HepG2 (cell line): ENCODE data around the gene ACSM3. TPM values are rescaled to one million over a fixed set of nuclear protein-coding genes. Genes with fewer than 3 reads are reported as not detected.
A peak's percentile ranks its signal among the peaks of the same experiment; 100 is the strongest.

Experiments
- ARID2 ChIP-seq: sonication (generic); formaldehyde crosslinking; IDR thresholded peaks from 2 replicates; pipeline ENCODE4 v1.8.1; 2022; ENCODE audit warnings: mild to moderate bottlenecking, missing genetic modification reagents, borderline replicate concordance
- ATF2 ChIP-seq: sonication (generic); formaldehyde crosslinking; IDR thresholded peaks from 2 replicates; pipeline ENCODE4 v1.4.0; 2020; ENCODE audit warnings: missing genetic modification reagents
- CBFB ChIP-seq: sonication (generic); formaldehyde crosslinking; IDR thresholded peaks from 2 replicates; pipeline ENCODE4 v1.4.0; 2020; ENCODE audit warnings: missing genetic modification reagents
- DR1 ChIP-seq: sonication (generic); formaldehyde crosslinking; IDR thresholded peaks from 2 replicates; pipeline ENCODE4 v1.8.0; 2021; ENCODE audit warnings: mild to moderate bottlenecking, missing genetic modification reagents, inconsistent platforms
- FOSL1 ChIP-seq: sonication (generic); formaldehyde crosslinking; IDR thresholded peaks from 2 replicates; pipeline ENCODE4 v1.9.0; 2021; ENCODE audit warnings: missing genetic modification reagents, borderline replicate concordance
- GPN1 ChIP-seq: sonication (generic); formaldehyde crosslinking; IDR thresholded peaks from 2 replicates; pipeline ENCODE4 v1.5.1; 2020; ENCODE audit warnings: missing genetic modification reagents, borderline replicate concordance
- HOXA7 ChIP-seq: sonication (generic); formaldehyde crosslinking; IDR thresholded peaks from 2 replicates; pipeline ENCODE4 v1.8.1; 2022; ENCODE audit warnings: mild to moderate bottlenecking, missing genetic modification reagents, moderate library complexity
- IKZF5 ChIP-seq: IDR thresholded peaks from 2 replicates; pipeline ENCODE4 v1.6.1; 2018; ENCODE audit warnings: missing genetic modification reagents, mild to moderate bottlenecking, missing compliant biosample characterization
- MAX ChIP-seq: IDR thresholded peaks from 2 replicates; pipeline ENCODE4 v1.6.1; 2012; ENCODE audit warnings: inconsistent platforms
- MEIS1 ChIP-seq: sonication (generic); formaldehyde crosslinking; IDR thresholded peaks from 2 replicates; pipeline ENCODE4 v1.9.0; 2021; ENCODE audit warnings: mild to moderate bottlenecking, missing genetic modification reagents, moderate library complexity, borderline replicate concordance
- MIER3 ChIP-seq: IDR thresholded peaks from 2 replicates; pipeline ENCODE4 v1.6.1; 2016; ENCODE audit warnings: missing compliant biosample characterization, borderline replicate concordance
- MTA3 ChIP-seq: sonication (generic); formaldehyde crosslinking; IDR thresholded peaks from 2 replicates; pipeline ENCODE4 v1.4.0; 2020; ENCODE audit warnings: missing genetic modification reagents
- NCOA2 ChIP-seq: sonication (generic); formaldehyde crosslinking; IDR thresholded peaks from 2 replicates; pipeline ENCODE4 v1.8.0; 2022; ENCODE audit warnings: inconsistent platforms
- NFKBIZ ChIP-seq: IDR thresholded peaks from 2 replicates; pipeline ENCODE4 v1.6.1; 2018; ENCODE audit warnings: missing genetic modification reagents, missing compliant biosample characterization
- RBM22 ChIP-seq: fragments of 200-400 bp; formaldehyde crosslinking; optimal IDR thresholded peaks from 2 replicates; pipeline ENCODE3; 2017; ENCODE audit warnings: mild to moderate bottlenecking, low read length, moderate library complexity
- SETDB1 ChIP-seq: sonication (generic); formaldehyde crosslinking; IDR thresholded peaks from 2 replicates; pipeline ENCODE4 v1.5.1; 2020; ENCODE audit warnings: missing genetic modification reagents, mild to moderate bottlenecking, borderline replicate concordance
- SKIL ChIP-seq: sonication (generic); formaldehyde crosslinking; IDR thresholded peaks from 2 replicates; pipeline ENCODE4 v1.8.0; 2022; ENCODE audit warnings: missing genetic modification reagents, mild to moderate bottlenecking, moderate library complexity, borderline replicate concordance
- ZKSCAN5 ChIP-seq: sonication (generic); formaldehyde crosslinking; IDR thresholded peaks from 2 replicates; pipeline ENCODE4 v1.5.1; 2020; ENCODE audit warnings: mild to moderate bottlenecking, missing genetic modification reagents
- ZNF160 ChIP-seq: sonication (generic); formaldehyde crosslinking; IDR thresholded peaks from 2 replicates; pipeline ENCODE4 v1.8.0; 2022; ENCODE audit warnings: mild to moderate bottlenecking, inconsistent platforms, missing genetic modification reagents
- ZNF232 ChIP-seq: sonication (generic); formaldehyde crosslinking; IDR thresholded peaks from 2 replicates; pipeline ENCODE4 v1.4.0; 2020; ENCODE audit warnings: missing genetic modification reagents, borderline replicate concordance
- ZNF234 ChIP-seq: sonication (generic); formaldehyde crosslinking; conservative IDR thresholded peaks from 2 replicates; pipeline ENCODE4 v1.5.1; 2020; ENCODE audit warnings: mild to moderate bottlenecking, missing genetic modification reagents
- ZNF547 ChIP-seq: sonication (generic); formaldehyde crosslinking; IDR thresholded peaks from 2 replicates; pipeline ENCODE4 v1.5.1; 2020; ENCODE audit warnings: mild to moderate bottlenecking, missing genetic modification reagents
- ZNF615 ChIP-seq: sonication (generic); formaldehyde crosslinking; IDR thresholded peaks from 2 replicates; pipeline ENCODE4 v1.5.0; 2020; ENCODE audit warnings: mild to moderate bottlenecking, missing genetic modification reagents, borderline replicate concordance
- ZNF792 ChIP-seq: IDR thresholded peaks from 2 replicates; pipeline ENCODE4 v1.6.1; 2016
- ZNF83 ChIP-seq: sonication (generic); formaldehyde crosslinking; IDR thresholded peaks from 2 replicates; pipeline ENCODE4 v1.4.0; 2020; ENCODE audit warnings: missing genetic modification reagents, mild to moderate bottlenecking, borderline replicate concordance
- polyA plus RNA-seq, 8 experiments: library from polyadenylated mRNA; depleted of rRNA in 3 of 8; stranded (reverse) in 7 of 8; unstranded in 1 of 8; fragments of >200 nt; fragmentation: Illumina TruSeq in 4 of 8; extraction: Trizol in 4 of 8; gene quantifications; 2 replicates each; pipeline versions ENCODE4 v1.2.1 to v1.2.3, GENCODE V29; 2011 to 2016; ENCODE audit warnings: low read depth in 4 of 8, missing spikeins in 1 of 8, mixed read lengths in 1 of 8; ENCODE audit not compliant: insufficient read depth in 1 of 8
- total RNA-seq, 5 experiments: library from RNA; depleted of rRNA; stranded (reverse); fragments of >200 nt; fragmentation: Illumina TruSeq; extraction: Trizol; gene quantifications; 2 replicates each; pipeline ENCODE4 v1.2.3, GENCODE V29; 2016; ENCODE audit warnings: low read depth in 1 of 5

Gene ACSM3
- total and polyA plus RNA-seq, 2 of the 13 experiments (the other 11 are each of a cell fraction or from before 2014, with no cell fraction given): 74.0 to 108 TPM

GRCh38 chr16:20774703-20775362, 11.0 kb downstream of the ACSM3 start (continued):
- TF ChIP-seq DR1 (CRISPR knock-in tag): no peak
- TF ChIP-seq NCOA2 (CRISPR knock-in tag): no peak
- TF ChIP-seq SKIL: no peak
- 0 out of 2 replicates have a peak, but pooled peaks have one; percentile 25 for TF ChIP-seq ZNF234
- peak; percentile 53; the same call in 1 of the 2 replicates for TF ChIP-seq MEIS1 (CRISPR knock-in tag)
- TF ChIP-seq ZNF792 (CRISPR knock-in tag): no peak
- TF ChIP-seq SETDB1: no peak
- no peak for TF ChIP-seq ZNF160 (CRISPR knock-in tag)
- TF ChIP-seq ZNF232: no peak
- TF ChIP-seq MAX: no peak; the same call in 1 of the 2 replicates
- TF ChIP-seq ZKSCAN5: 0 out of 2 replicates have a peak, but pooled peaks have one; percentile 27
- TF ChIP-seq RBM22: no peak
- no peak for TF ChIP-seq GPN1 (CRISPR knock-in tag)
- TF ChIP-seq ZNF615 (CRISPR knock-in tag): no peak
- TF ChIP-seq ZNF547 (CRISPR knock-in tag): 0 out of 2 replicates have a peak, but pooled peaks have one; percentile 63
- TF ChIP-seq MTA3: no peak
- TF ChIP-seq CBFB (CRISPR knock-in tag): no peak
- no peak for TF ChIP-seq ARID2 (CRISPR knock-in tag)
- TF ChIP-seq ATF2 (CRISPR knock-in tag): no peak
- no peak for TF ChIP-seq NFKBIZ (CRISPR knock-in tag)
- TF ChIP-seq FOSL1: no peak
- TF ChIP-seq HOXA7: no peak
- peak; percentile 50; the same call in 1 of the 2 replicates for TF ChIP-seq ZNF83 (CRISPR knock-in tag)
- peak; percentile 65; the same call in 1 of the 2 replicates for TF ChIP-seq MIER3 (CRISPR knock-in tag)
- peak; percentile 32; the same call in 1 of the 2 replicates for TF ChIP-seq IKZF5
